Gastrocnemius medialis (tissue), 4 donors: ENCODE data around the gene GRIK4. TPM values are rescaled to one million over a fixed set of nuclear protein-coding genes. Genes with fewer than 3 reads are reported as not detected.
"Not testable (repeated sequence)": the region's sequence is repeated elsewhere in the genome, so short reads cannot be mapped to it uniquely, and the experiment has no call there.

Experiments used
- ATAC-seq, 2 donors: fragments of 150-250 bp; one replicate each; pipeline ENCODE4 v1.9.1; 2016
- DNase-seq, 2 donors: peaks; one replicate each; pipeline ENCODE4 v3.0.0-alpha.2; 2019
- H3K27ac ChIP-seq, 4 donors: fragments of 200-600 bp; sonication (generic); 1 replicate in 1 of 4; 2 replicates in 3 of 4; pipeline ENCODE4 v1.5.1; 2016 to 2018; ENCODE audit warnings: mild to moderate bottlenecking in 2 of 4, moderate library complexity in 1 of 4
- H3K27me3 ChIP-seq, 3 donors: fragments of 200-600 bp; sonication (generic) in 2 of 3; 1 replicate in 1 of 3; 2 replicates in 2 of 3; pipeline versions ENCODE4 v1.5.1 to v1.6.0; 2016 to 2019; ENCODE audit warnings: mild to moderate bottlenecking in 1 of 3, moderate library complexity in 1 of 3
- H3K36me3 ChIP-seq, 2 donors: fragments of 200-600 bp; sonication (generic) in 1 of 2; one replicate each; pipeline ENCODE4 v1.5.1; 2017 to 2018
- H3K4me1 ChIP-seq, 2 donors: fragments of 200-600 bp; sonication (generic) in 1 of 2; one replicate each; pipeline ENCODE4 v1.5.1; 2016 to 2017; ENCODE audit warnings: mild to moderate bottlenecking in 2 of 2
- H3K4me3 ChIP-seq, 4 donors: fragments of 200-600 bp; sonication (generic) in 3 of 4; 1 replicate in 1 of 4; 2 replicates in 3 of 4; pipeline ENCODE4 v1.5.1; 2016 to 2019; ENCODE audit warnings: mild to moderate bottlenecking in 2 of 4
- H3K9me3 ChIP-seq, 3 donors: fragments of 200-600 bp; sonication (generic) in 2 of 3; 1 replicate in 1 of 3; 2 replicates in 2 of 3; pipeline ENCODE4 v1.5.1; 2016 to 2019
- POLR2A ChIP-seq, 2 donors: fragments of 450-650 bp; IDR thresholded peaks; one replicate each; pipeline ENCODE4 v1.6.1; 2017; ENCODE audit warnings: antibody characterized with exemption in 2 of 2, mild to moderate bottlenecking in 2 of 2, moderate library complexity in 2 of 2
- in situ Hi-C, 4 donors: fragments of 200-750 bp; cut with MboI; loops; one replicate each; pipeline versions ENCODE4 v1.15.0 to v1.8.0; 2017; ENCODE audit warnings: low sequenced_read_pairs in 4 of 4
- intact Hi-C: fragments of 100-400 bp; cut with DNase I; formaldehyde crosslinking; loops from one replicate; pipeline ENCODE4 v1.15.1; 2023; ENCODE audit warnings: low total_unique reads
- total RNA-seq, 4 donors: library from RNA; depleted of rRNA; stranded (reverse); fragments of >200 nt; gene quantifications; one replicate each; pipeline versions ENCODE4 v1.1.0 to v1.2.3, GENCODE V29; 2016
- TF ChIP-seq, protein P1 (sequence below), 5 experiments: fragments of 450-650 bp in 3 of 5; fragments of 200-600 bp in 2 of 5; sonication (generic) in 2 of 5; IDR thresholded peaks in 4 of 5; conservative IDR thresholded peaks in 1 of 5; 1 replicate in 4 of 5; 2 replicates in 1 of 5; pipeline ENCODE4 v1.5.1; 2016 to 2019; ENCODE audit warnings: antibody characterized with exemption in 5 of 5, mild to moderate bottlenecking in 3 of 5, moderate library complexity in 3 of 5

The GRIK4 gene
- total RNA-seq, 4 donors from 2014 or later: 0.42 TPM; not detected in 3

DNA sequence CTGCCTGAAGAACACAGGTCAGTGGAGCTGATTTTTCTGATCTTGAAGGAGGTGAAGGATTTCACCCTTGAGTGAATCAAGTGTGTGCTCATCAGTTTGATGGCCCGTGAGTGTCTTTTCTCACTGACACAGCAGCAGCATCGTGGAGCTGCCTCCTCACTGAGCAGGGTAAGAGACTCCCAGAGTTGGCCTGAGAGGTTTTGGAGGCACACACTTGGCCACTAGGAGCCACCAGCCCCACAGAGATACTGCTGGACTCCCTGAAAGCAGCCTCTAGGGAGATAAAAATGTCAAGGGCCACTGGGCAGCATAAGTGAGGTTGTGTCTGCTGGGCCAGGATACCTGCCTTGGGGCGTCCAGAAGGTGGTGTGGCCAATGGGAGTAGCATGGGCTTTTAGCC, 245.4 kb downstream of the GRIK4 start:
- H3K4me3 ChIP-seq: no peak overlapping the region
- ATAC-seq: no peak
- in situ Hi-C loops (no loop called here), intact Hi-C loops (no loop called here)
- no peaks in the 10 kb centered on the region for H3K4me1 ChIP-seq
- TF ChIP-seq, protein P1, sequence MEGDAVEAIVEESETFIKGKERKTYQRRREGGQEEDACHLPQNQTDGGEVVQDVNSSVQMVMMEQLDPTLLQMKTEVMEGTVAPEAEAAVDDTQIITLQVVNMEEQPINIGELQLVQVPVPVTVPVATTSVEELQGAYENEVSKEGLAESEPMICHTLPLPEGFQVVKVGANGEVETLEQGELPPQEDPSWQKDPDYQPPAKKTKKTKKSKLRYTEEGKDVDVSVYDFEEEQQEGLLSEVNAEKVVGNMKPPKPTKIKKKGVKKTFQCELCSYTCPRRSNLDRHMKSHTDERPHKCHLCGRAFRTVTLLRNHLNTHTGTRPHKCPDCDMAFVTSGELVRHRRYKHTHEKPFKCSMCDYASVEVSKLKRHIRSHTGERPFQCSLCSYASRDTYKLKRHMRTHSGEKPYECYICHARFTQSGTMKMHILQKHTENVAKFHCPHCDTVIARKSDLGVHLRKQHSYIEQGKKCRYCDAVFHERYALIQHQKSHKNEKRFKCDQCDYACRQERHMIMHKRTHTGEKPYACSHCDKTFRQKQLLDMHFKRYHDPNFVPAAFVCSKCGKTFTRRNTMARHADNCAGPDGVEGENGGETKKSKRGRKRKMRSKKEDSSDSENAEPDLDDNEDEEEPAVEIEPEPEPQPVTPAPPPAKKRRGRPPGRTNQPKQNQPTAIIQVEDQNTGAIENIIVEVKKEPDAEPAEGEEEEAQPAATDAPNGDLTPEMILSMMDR (IDR thresholded peaks at IDR 0.05 in 4 of 5, conservative IDR thresholded peaks at IDR 0.05 in 1 of 5): no peak
- H3K27ac ChIP-seq: no peak overlapping the region
- no peaks in the 10 kb centered on the region for H3K9me3 ChIP-seq
- no peak for DNase-seq
- H3K36me3 ChIP-seq: no peaks in the 10 kb centered on the region
- no peaks in the 10 kb centered on the region for H3K27me3 ChIP-seq

DNA sequence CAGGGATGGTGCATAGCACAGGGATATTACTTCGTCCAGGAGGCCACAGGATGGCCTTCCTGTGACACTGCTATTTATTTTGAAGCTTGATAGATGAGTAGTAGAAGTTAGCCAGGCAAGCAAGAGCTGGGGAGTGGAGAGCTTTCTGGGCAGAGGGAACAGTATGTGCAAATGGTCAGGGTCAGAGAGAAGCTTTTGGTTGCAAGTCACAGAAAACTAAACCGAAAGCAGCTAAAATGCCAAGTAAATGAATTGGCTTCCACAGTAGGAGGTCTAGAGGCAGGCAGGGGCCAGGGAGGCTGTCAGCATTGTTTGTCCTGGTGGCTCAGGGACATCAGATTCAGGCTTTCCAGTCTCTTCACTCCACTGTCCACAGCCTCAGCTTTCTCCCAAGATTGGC, 247.5 kb downstream of the GRIK4 start:
- in situ Hi-C loops: no loop called here
- Histone ChIP-seq H3K27ac (no peak overlapping the region), H3K4me3 (no peak overlapping the region), H3K9me3 (no peaks in the 10 kb centered on the region), H3K27me3 (no peaks in the 10 kb centered on the region), H3K36me3 (no peaks in the 10 kb centered on the region), H3K4me1 (no peaks in the 10 kb centered on the region)
- DNase-seq (no peak), ATAC-seq (no peak)
- intact Hi-C loops: no loop called here
- TF ChIP-seq POLR2A (IDR thresholded peaks at IDR 0.05): no peak
- TF ChIP-seq, protein P1 (IDR thresholded peaks at IDR 0.05 in 4 of 5, conservative IDR thresholded peaks at IDR 0.05 in 1 of 5): no peak

DNA sequence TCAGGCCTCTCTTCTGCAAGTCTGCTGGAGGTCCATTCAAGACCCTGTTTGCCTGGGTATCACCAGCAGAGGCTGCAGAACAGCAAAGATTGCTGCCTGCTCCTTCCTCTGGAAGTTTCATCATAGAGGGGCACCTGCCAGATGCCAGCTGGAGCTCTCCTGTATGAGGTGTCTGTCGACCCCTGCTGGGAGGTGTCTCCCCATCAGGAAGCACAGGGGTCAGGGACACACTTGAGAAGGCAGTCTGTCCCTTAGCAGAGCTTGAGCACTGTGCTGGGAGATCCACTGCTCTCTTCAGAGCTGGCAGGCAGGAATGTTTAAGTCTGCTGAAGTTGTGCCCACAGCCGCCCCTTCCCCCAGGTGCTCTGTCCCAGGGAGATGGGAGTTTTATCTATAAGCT, 254.2 kb downstream of the GRIK4 start:
- peaks cover 0 to 18% (median 0%) of the 10 kb centered on the region in 3 donors for H3K9me3 ChIP-seq
- H3K4me1 ChIP-seq, H3K27me3 ChIP-seq, H3K4me3 ChIP-seq, H3K36me3 ChIP-seq, intact Hi-C loops, in situ Hi-C loops, ATAC-seq, DNase-seq, H3K27ac ChIP-seq: not testable (repeated sequence)

DNA sequence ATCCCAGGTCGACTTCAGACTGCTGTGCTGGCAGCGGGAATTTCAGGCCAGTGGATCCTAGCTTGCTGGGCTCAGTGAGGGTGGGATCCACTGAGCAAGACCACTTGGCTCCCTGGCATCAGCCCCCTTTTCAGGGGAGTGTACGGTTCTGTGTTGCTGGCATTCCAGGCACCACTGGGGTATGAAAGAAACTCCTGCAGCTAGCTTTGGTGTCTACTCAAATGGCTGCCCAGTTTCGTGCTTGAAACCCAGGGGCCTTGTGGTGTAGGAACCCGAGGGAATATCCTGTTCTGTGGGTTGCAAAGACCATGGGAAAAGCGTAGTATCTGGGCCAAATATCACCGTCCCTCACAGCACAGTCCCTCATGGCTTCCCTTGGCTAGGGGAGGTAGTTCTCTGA, 254.8 kb downstream of the GRIK4 start:
- TF ChIP-seq POLR2A (IDR thresholded peaks at IDR 0.05): no peak
- TF ChIP-seq, protein P1 (IDR thresholded peaks at IDR 0.05 in 4 of 5, conservative IDR thresholded peaks at IDR 0.05 in 1 of 5): no peak
- ATAC-seq: no peak
- H3K9me3 ChIP-seq: peaks cover 0 to 18% (median 0%) of the 10 kb centered on the region in 3 donors
- H3K4me3 ChIP-seq: no peak overlapping the region
- DNase-seq: no peak
- no peak overlapping the region for H3K27ac ChIP-seq
- no peaks in the 10 kb centered on the region for H3K27me3 ChIP-seq
- H3K36me3 ChIP-seq: no peaks in the 10 kb centered on the region
- in situ Hi-C loops: no loop called here
- no peaks in the 10 kb centered on the region for H3K4me1 ChIP-seq
- intact Hi-C loops: no loop called here

DNA sequence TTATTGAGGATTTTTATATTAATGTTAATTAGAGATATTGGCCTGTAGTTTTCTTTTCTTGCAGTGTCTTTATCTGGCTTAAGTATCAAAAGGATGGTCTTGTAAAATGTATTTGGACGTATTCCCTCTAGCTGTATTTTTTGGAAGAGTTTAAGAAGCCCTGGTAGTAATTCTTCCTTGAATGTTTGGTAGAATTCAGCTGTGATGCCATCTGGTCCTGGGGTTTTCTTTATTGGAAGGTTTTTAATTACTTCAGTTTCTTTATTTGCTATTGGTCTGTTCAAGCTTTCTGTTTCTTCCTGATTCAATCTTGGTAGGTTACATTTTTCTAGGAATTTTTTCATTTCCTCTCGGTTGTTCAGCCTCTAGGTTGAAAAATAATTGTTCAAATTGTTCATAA, 257.4 kb downstream of the GRIK4 start:
- ATAC-seq (no peak), DNase-seq (no peak)
- H3K4me3 ChIP-seq: no peak overlapping the region
- in situ Hi-C loops: no loop called here
- intact Hi-C loops: no loop called here
- H3K27me3 ChIP-seq: no peaks in the 10 kb centered on the region
- no peaks in the 10 kb centered on the region for H3K36me3 ChIP-seq
- H3K4me1 ChIP-seq: no peaks in the 10 kb centered on the region
- no peak overlapping the region for H3K27ac ChIP-seq
- no peak for TF ChIP-seq POLR2A (IDR thresholded peaks at IDR 0.05)
- TF ChIP-seq, protein P1 (IDR thresholded peaks at IDR 0.05 in 4 of 5, conservative IDR thresholded peaks at IDR 0.05 in 1 of 5): no peak
- peaks cover 0 to 18% (median 0%) of the 10 kb centered on the region in 3 donors for H3K9me3 ChIP-seq
